ENCODE measurements around the gene ZNF479.
"Not testable (repeated sequence)": the region's sequence is repeated elsewhere in the genome, so short reads cannot be mapped to it uniquely, and the experiment has no call there.

ZNF479 gene

DNA sequence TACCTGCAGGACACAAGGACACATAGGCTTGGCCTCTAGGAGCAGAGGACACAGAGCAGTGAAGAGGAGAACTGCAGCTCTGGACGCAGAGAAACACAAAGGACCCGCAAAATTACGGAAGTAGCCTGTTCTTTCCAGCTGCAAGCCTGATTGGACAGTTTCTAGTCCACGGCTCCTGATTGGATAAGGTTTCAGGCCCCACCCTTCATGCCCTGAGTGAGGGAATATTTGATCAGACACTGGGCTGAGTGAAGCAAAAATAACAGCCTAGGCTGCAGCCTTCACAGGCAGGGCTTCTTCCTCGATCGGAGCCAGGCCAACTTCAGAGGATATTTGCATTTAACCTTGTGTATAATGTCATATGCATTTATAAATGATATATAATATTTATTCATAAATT, at the start of gene ZNF479:
ZNF479 (minus strand) TSS at position 101 of the 400 bp plus-strand sequence. CDS start 112 bp downstream, outside the sequence.
- not testable (repeated sequence) for H3K4me3 ChIP-seq (ENCODE audit: control insufficient read depth, low read depth, low read length); DNase-seq (ENCODE audit: low read depth)

DNA sequence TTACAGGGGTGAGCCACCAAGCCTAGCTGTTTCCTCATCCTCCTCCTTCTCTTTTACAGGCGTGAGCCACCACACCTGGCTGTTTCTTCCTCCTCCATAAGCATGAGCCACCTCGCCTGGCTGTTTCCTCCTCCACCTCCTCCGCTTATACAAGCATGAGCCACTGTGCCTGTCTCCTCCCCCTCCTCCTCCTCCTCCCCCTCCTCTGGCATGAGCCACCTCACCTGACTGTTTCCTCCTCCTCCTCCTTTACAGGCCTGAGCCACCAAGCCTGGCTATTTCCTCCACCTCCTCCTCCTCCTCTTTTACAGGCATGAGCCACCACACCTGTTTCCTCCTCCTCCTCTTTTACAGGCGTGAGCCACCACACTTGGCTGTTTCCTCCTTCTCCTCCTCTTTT, 49.8 kb upstream of the ZNF479 start:
- TF ChIP-seq, protein P1, sequence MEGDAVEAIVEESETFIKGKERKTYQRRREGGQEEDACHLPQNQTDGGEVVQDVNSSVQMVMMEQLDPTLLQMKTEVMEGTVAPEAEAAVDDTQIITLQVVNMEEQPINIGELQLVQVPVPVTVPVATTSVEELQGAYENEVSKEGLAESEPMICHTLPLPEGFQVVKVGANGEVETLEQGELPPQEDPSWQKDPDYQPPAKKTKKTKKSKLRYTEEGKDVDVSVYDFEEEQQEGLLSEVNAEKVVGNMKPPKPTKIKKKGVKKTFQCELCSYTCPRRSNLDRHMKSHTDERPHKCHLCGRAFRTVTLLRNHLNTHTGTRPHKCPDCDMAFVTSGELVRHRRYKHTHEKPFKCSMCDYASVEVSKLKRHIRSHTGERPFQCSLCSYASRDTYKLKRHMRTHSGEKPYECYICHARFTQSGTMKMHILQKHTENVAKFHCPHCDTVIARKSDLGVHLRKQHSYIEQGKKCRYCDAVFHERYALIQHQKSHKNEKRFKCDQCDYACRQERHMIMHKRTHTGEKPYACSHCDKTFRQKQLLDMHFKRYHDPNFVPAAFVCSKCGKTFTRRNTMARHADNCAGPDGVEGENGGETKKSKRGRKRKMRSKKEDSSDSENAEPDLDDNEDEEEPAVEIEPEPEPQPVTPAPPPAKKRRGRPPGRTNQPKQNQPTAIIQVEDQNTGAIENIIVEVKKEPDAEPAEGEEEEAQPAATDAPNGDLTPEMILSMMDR (conservative IDR thresholded peaks at IDR 0.05; ENCODE audit: control insufficient read depth, insufficient read depth, low read depth, low read length), result no peak
- no peak overlapping the region for H3K4me3 ChIP-seq (ENCODE audit: control insufficient read depth, low read depth, low read length)
- DNase-seq (ENCODE audit: low read depth), result no peak

DNA sequence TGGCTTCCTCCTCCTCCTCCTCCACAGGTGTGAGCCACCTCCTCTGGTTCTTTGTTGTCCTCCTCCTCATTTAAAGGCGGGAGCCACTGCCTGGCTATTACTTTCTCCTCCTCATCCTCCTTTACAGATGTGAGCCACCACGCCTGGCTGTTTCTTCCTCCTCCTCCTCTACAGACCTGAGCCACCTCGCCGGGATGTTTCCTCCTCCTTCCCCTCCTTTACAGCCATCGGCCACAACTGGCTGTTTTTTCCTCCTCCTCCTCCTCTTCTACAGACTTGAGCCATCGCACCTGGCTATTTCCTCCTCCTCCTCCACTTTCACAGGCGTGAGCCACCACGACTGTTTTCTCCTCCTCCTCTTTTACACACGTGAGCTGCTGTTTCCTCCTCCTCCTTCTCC, 49.0 kb upstream of the ZNF479 start:
- H3K4me3 ChIP-seq (ENCODE audit: control insufficient read depth, low read depth, low read length), result no peak overlapping the region
- DNase-seq (ENCODE audit: low read depth), result no peak
- TF ChIP-seq, protein P1 (conservative IDR thresholded peaks at IDR 0.05; ENCODE audit: control insufficient read depth, insufficient read depth, low read depth, low read length), result no peak

DNA sequence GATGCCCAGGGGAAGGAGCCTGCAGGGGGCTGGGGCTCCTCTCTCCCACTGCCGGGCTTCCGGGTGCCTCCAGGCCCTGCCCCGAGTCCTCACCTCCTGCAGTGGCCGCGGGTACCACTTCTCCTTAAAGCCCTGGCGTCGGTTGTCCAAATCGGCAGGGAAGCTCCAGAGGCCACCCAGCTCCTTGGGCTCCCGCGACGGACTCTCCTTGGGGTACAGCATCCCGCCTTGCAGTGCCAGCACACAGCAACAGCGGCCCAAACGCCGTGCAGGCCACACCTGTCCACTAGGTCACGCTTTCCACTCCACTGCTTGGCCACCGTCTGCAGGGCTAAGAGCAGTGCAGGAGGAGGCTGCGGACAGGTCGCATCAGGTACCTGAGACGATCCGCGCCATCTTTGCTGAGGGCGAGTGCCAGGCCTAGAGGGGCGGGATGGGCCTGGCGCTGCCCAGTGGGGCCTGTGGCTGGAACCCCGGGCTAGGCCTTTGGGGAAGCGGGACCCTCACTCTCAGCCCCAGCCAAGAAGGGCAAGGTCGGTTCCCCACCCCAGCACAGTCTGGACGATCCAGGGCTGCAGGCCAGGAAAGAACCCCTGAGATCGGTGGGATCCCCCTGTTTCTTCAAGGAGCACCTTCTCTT, 47.7 kb upstream of the ZNF479 start:
- DNase-seq (ENCODE audit: low read depth), result no peak
- TF ChIP-seq, protein P1 (conservative IDR thresholded peaks at IDR 0.05; ENCODE audit: control insufficient read depth, insufficient read depth, low read depth, low read length), result no peak
- no peak overlapping the region for H3K4me3 ChIP-seq (ENCODE audit: control insufficient read depth, low read depth, low read length)

DNA sequence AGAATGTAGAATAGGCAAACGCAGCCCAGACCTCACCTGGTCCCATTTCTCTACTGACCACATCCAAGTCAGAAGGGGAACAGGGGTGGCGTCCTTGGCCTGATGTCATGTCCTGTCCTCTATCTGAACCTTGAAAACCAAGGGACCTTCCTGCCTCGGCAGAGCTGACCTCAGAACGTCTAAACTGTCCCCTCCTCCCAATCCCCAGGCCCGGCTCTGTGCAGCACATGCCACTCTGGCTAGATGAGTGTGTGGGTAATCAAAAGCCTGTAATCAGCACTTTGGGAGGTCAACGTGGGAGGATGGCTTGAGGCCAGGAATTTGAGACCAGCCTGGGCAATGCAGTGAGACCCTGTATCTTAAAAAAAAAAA, 46.5 kb upstream of the ZNF479 start:
- TF ChIP-seq, protein P1 (conservative IDR thresholded peaks at IDR 0.05; ENCODE audit: control insufficient read depth, insufficient read depth, low read depth, low read length), result no peak
- DNase-seq (ENCODE audit: low read depth), result no peak
- H3K4me3 ChIP-seq (ENCODE audit: control insufficient read depth, low read depth, low read length), result no peak overlapping the region

DNA sequence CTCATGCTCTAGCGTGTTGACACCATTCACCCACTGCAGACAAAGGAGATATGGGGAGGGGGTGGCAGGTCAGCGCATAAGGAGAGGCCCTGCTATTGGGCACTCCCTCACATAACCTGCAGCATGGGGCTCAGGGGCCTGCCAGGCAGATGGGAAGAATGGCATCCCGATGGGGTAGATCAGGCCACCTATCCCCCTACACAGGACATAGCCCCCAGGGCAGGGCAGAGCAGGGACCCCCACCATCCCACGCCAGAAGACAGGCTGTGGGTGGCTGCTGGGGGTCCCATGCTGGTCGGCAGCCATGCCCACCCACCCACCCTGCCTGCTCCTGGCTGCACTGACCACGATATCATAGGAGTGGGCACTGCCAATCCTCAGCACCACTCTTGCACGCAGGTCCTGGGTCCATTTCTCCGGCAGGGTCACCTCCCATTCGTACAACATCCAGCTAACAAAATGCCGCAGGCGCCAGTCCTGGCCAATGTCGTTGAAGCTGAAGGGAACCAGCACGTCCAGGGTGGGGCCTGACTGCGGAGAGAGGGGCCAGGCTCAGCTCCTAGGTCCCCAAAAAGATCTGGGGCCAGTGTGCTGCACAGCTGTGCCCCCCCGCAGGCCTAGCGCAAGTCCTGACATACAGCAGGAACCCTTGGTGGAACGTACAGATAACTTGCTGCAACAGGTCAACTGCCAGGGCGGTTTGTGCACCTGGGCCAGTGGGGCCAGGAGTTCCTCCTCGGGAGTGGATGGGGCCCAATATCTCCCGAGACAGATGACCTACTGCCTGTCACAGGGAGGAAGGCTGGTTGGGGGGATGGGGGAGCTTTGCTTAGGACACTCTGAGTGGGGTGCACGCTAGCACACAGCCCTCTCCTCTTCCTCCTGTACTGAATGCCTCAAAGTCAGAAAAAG, 45.9 kb upstream of the ZNF479 start:
- DNase-seq (ENCODE audit: low read depth), result no peak
- TF ChIP-seq, protein P1 (conservative IDR thresholded peaks at IDR 0.05; ENCODE audit: control insufficient read depth, insufficient read depth, low read depth, low read length), result no peak
- no peak overlapping the region for H3K4me3 ChIP-seq (ENCODE audit: control insufficient read depth, low read depth, low read length)

DNA sequence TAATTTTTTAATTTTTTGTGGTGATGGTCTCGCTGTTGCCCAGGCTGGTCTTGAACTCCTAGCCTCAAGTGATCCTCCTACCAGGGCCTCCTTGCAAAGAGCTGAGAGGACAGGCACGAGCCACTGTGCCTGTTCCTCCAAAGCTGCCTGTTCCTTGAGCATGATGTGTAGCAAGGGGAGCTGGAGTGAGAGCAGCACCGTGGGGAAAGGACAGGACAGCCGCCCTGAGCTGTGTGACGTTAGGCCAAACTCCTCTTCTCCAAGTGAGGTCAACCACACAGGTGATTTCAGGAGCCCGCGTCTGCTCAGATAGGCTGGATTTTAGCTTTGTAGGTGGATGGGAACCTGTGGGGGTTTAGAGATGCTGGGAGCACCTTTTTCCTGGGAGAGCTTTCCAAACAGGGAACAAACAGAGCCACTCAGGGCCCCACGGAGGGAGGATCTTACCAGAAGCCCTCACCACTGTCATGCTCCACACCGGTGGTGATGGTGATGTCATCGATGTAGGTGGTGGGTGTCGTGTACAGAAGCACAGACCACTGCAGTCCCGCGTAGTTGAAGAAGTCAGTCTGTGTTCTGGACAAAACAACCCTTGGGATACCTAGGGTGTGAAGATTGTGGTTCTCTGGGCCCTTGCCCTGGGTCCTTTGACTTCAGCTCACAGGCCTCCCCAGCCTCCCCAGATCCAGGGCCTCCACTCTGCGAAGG, 44.8 kb upstream of the ZNF479 start:
- TF ChIP-seq, protein P1 (conservative IDR thresholded peaks at IDR 0.05; ENCODE audit: control insufficient read depth, insufficient read depth, low read depth, low read length), result no peak
- DNase-seq (ENCODE audit: low read depth), result no peak
- H3K4me3 ChIP-seq (ENCODE audit: control insufficient read depth, low read depth, low read length), result no peak overlapping the region
